Gastrocnemius medialis (tissue), 4 donors: ENCODE results near the gene KCND3. TPM values are rescaled to one million over a fixed set of nuclear protein-coding genes. Genes with fewer than 3 reads are reported as not detected.

Experiments used
- ATAC-seq, 2 donors: fragments of 150-250 bp; one replicate each; pipeline ENCODE4 v1.9.1; 2016
- DNase-seq, 2 donors: peaks; one replicate each; pipeline ENCODE4 v3.0.0-alpha.2; 2019
- H3K27ac ChIP-seq, 4 donors: fragments of 200-600 bp; sonication (generic); 1 replicate in 1 of 4; 2 replicates in 3 of 4; pipeline ENCODE4 v1.5.1; 2016 to 2018; ENCODE audit warnings: mild to moderate bottlenecking in 2 of 4, moderate library complexity in 1 of 4
- H3K27me3 ChIP-seq, 3 donors: fragments of 200-600 bp; sonication (generic) in 2 of 3; 1 replicate in 1 of 3; 2 replicates in 2 of 3; pipeline versions ENCODE4 v1.5.1 to v1.6.0; 2016 to 2019; ENCODE audit warnings: mild to moderate bottlenecking in 1 of 3, moderate library complexity in 1 of 3
- H3K36me3 ChIP-seq, 2 donors: fragments of 200-600 bp; sonication (generic) in 1 of 2; one replicate each; pipeline ENCODE4 v1.5.1; 2017 to 2018
- H3K4me1 ChIP-seq, 2 donors: fragments of 200-600 bp; sonication (generic) in 1 of 2; one replicate each; pipeline ENCODE4 v1.5.1; 2016 to 2017; ENCODE audit warnings: mild to moderate bottlenecking in 2 of 2
- H3K4me3 ChIP-seq, 4 donors: fragments of 200-600 bp; sonication (generic) in 3 of 4; 1 replicate in 1 of 4; 2 replicates in 3 of 4; pipeline ENCODE4 v1.5.1; 2016 to 2019; ENCODE audit warnings: mild to moderate bottlenecking in 2 of 4
- H3K9me3 ChIP-seq, 3 donors: fragments of 200-600 bp; sonication (generic) in 2 of 3; 1 replicate in 1 of 3; 2 replicates in 2 of 3; pipeline ENCODE4 v1.5.1; 2016 to 2019
- CTCF ChIP-seq, 5 experiments: fragments of 450-650 bp in 3 of 5; fragments of 200-600 bp in 2 of 5; sonication (generic) in 2 of 5; IDR thresholded peaks in 4 of 5; conservative IDR thresholded peaks in 1 of 5; 1 replicate in 4 of 5; 2 replicates in 1 of 5; pipeline ENCODE4 v1.5.1; 2016 to 2019; ENCODE audit warnings: antibody characterized with exemption in 5 of 5, mild to moderate bottlenecking in 3 of 5, moderate library complexity in 3 of 5
- POLR2A ChIP-seq, 2 donors: fragments of 450-650 bp; IDR thresholded peaks; one replicate each; pipeline ENCODE4 v1.6.1; 2017; ENCODE audit warnings: antibody characterized with exemption in 2 of 2, mild to moderate bottlenecking in 2 of 2, moderate library complexity in 2 of 2
- in situ Hi-C, 4 donors: fragments of 200-750 bp; cut with MboI; loops; one replicate each; pipeline versions ENCODE4 v1.15.0 to v1.8.0; 2017; ENCODE audit warnings: low sequenced_read_pairs in 4 of 4
- intact Hi-C: fragments of 100-400 bp; cut with DNase I; formaldehyde crosslinking; loops from one replicate; pipeline ENCODE4 v1.15.1; 2023; ENCODE audit warnings: low total_unique reads
- total RNA-seq, 4 donors: library from RNA; depleted of rRNA; stranded (reverse); fragments of >200 nt; gene quantifications; one replicate each; pipeline versions ENCODE4 v1.1.0 to v1.2.3, GENCODE V29; 2016

Gene KCND3
- total RNA-seq, 4 donors from 2014 or later = 1.2 to 2.6 (median 1.5) TPM

GRCh38 chr1:111720977-111721786 lies 268.3 kb downstream of the KCND3 start:
- DNase-seq (no peak), ATAC-seq (peak in 1 of 2 donors; percentile 11)
- in situ Hi-C loops = no loop called here
- intact Hi-C loops = loop anchor here (1.0 kb wide), 1 partner anchor 18 kb away; the partner anchor contains the start of gene INKA2
- Histone ChIP-seq H3K4me1 (peaks cover 63% of the 10 kb centered on the region in 2 donors), H3K27ac (peak overlapping the region; percentile 81 to 93 (median 87)), H3K36me3 (no peaks in the 10 kb centered on the region), H3K27me3 (no peaks in the 10 kb centered on the region), H3K4me3 (no peak overlapping the region), H3K9me3 (no peaks in the 10 kb centered on the region)
- TF ChIP-seq CTCF (IDR thresholded peaks at IDR 0.05 in 4 of 5, conservative IDR thresholded peaks at IDR 0.05 in 1 of 5) = no peak
- no peak for TF ChIP-seq POLR2A (IDR thresholded peaks at IDR 0.05)

Other genes starting within 250 kb of the KCND3 start
- gene DDX20, start 233.8 kb downstream of the KCND3 start, total RNA-seq = 10 to 100 TPM; 22.2 to 32.9 (median 29.2) TPM